Right hindlimb (tissue), 1 donor: ENCODE results near the gene GNLY.
"Not testable (repeated sequence)": the region's sequence is repeated elsewhere in the genome, so short reads cannot be mapped to it uniquely, and the experiment has no call there.

Source experiments
- DNase-seq: peaks from one replicate; pipeline ENCODE4 v3.0.0-alpha.2; 2018

GNLY gene

DNA sequence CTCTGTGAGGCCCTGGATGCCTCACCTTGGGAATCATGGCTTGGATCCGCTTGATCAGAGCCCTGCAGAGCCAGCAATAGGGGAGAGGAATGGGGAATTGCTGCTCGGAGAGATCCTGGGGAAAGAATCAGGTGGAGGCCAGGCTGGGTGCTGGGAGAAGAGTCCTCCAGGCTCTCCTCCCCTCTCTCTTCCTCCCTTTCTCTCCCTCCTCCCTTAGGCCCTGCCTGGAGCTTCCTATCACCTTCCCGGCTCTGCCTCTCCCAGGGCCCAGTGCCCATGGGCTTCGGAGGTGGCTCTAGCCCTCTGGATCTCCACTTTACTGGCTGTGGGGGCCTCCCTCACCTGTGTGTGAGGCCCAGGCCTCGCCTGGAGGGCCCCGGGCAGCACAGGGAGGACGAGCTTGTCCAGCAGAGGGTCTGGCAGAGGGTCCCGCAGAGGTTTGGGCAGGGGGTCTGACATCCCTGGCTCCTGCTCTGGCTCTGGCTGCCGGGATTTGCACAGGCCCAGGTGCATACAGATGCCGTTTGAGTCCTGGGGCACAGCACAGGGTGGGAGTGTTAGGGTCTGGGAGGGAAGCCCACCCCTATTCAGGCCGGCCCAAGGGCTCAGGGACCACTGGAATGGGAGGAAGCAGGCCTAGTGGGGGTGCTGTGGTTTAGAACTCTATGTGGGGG lies 28.8 kb upstream of the GNLY start:
- DNase-seq = no peak

DNA sequence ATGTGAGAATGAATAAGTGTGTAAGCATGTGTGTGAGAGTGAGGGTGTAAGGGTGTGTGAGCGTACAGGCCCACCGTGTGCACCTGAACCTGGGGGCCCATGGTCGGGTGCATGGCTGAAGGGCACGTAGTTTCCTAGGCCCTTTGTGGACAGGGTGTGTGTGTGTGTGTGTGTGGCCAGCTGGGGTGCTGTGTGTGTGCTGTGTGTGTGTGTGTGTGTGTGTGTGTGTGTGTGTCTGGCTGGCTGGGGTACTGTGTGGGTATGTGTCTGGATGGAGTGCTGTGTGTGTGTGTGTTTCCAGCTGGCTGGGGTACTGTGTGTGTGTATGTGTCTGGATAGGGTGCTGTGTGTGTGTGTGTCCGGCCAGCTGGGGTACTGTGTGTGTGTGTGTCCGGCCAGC lies 28.1 kb upstream of the GNLY start:
- no peak for DNase-seq

DNA sequence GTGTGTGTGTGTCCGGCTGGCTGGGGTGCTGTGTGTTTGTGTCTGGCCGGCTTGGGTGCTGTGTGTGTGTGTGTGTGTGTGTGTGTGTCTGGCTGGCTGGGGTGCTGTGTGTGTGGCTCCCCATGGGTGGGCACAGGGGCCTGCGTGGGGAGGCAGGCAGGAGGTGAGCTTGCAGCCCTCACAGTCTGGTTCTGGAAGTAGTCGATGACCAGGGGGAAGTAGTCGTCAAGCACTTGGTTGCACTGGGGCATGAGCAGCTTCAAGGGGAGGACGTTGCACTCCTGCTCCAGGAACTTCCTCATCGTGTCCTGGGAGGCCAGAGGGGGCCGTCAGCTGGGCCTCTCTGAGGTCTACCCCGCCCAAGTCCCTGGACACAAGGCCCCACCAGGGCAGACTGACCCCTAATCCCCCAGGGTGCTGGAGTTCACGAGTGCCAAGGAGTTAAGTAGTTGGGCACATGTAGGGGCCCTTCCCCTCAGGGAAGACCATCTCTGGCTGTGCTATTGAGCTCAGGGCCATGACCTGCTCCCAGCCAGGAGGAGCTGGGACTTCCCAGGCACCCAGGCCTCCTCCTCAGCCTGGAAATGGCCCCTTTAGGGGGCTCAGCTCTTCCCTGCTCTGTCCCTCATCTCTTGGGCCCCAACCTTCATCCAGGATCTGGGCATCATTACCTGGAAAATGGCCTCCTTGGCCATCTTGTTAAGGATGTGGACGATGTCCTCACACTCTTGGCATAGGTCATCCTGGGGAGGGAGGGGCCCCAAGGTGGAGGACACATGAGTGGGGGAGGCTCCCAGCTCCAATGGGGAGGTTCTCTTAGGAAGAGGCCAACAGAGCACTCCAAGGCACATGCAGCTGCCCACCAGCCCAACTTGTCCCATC lies 27.5 kb upstream of the GNLY start:
- no peak for DNase-seq

DNA sequence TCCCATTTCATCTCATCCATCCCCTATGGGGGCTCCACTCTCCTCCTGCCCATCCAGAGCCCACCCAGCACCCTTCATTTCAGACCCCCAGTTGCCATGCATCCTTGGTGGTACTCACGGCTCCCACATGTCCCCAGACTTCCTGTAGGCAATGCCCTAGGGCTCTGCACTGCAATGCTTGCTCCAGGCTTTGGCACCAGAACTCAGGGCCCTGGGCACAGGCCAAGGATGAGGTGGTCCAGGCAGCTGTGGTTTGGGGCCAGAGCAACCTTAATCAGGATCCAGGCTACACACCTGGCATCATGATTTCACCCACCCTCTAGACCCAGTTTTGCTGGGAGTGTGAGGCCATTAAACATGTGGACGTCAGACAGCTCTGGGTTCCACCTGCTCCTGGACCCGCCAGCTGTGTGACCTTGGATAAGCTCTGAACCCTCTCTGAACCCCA lies 26.6 kb upstream of the GNLY start:
- DNase-seq = no peak

DNA sequence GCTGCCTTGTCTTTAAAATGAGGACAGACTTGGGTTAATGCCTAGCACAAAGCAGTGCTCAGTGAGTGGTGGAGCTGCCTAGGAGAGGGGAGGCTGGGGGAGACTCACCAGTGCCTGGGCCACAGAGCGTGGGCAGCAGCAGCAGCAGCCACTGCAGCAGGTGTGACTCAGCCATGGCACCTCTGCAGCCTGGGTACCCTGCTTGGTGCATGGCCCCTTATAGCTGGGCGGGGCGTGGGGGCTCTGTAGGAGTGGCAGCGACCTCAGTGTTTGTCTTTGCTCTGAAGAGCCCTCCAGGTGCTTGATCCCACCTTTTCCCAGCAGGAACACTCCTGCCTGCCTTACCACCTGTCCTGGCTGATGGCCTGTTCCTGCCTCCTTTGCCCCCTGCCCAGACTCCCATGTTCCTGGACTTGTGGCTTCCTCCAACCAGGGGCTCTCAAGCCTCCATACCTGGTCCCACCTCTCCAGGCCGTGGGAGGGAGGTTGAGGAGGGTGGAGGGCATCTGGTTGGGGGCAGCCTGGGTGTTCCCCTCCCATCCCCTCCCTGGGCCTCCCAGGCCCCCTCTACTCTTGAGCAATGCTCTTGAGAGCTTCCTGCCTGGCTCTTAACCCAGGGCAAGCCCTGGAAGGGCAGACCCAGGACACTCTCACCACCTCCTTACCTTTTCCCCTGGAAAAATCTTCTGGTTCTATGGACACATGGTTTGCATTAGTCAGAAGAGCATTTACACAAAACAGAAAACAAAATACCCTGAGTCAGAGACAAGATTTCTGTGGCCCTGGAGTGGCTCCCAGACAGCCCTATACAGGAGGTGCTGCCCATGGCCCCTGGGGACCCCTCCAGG lies 25.9 kb upstream of the GNLY start, which contains the start of gene SFTPB:
Gene SFTPB (minus strand): TSS at position 191 of the 848 bp plus-strand sequence. CDS start 16 bp downstream, at position 175.
- DNase-seq = no peak

DNA sequence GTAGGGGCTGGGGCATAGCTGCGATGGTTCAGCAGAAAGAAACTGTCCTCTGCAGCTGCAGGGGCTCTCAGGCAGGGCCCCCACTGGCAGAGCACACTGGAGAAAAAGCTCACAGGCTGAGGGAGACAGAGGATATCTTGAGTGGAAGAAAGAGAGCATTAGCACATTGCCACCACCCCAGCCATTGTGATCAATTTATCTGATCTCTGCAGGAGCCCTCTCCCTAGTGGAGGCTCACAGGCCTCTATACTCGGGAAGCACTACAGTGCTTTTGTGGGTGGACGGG lies 25.4 kb upstream of the GNLY start:
- DNase-seq = no peak

DNA sequence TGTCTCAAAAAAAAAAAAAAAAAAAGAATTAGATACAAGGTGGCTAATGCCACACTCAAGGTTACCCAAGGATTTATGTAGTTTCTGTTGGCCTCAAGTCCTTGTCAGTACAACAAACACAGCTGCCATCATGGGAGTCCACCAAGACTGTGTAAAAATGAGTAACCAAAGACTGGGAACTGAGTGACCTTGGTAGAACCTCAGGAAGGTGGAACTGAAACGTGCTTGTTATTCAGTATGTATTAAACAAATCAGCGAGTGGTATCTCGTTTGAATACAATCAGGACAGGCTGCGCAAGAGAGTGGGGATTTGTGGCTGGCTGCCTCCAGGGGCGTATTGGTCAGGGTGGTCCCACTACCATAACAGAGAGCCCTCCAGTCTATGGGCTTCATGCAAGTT lies 24.6 kb upstream of the GNLY start:
- DNase-seq = no peak

DNA sequence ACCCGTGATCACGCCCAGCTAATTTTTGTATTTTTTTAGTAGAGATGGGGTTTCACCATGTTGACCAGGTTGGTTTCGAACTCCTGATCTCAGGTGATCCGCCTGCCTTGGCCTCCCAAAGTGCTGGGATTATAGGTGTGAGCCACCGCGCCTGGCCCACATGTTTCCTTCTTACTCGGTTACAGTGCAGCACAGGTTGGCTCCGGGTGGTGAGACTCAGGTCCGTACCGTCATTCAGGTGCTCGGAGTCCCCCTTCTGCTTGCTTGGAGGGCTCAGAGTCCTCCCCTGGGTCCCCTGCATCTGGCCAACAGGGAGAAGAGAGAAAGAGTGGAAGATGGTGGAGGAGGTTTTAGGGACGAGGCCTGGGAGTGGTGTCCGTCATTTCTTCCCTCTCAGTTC lies 23.7 kb upstream of the GNLY start:
- DNase-seq = not testable (repeated sequence)

DNA sequence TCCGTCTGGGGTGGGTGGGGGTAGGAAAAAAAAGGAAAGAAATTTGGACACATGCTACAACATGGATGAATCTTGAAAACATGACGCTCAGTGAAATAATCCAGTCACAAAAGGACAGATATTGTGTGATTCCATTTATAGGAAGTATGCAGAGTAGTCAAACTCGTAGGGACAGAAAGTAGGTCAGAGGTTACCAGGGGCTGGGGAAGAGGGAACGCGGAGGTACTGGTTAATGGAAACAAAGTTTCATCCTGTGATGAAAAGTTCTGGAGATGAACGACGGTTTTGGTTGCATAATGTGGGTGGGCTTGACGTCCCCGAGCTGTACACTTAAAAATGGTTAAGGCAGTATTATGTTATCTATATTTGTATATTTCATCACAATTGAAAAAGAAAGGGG lies 21.7 kb upstream of the GNLY start:
- no peak for DNase-seq

DNA sequence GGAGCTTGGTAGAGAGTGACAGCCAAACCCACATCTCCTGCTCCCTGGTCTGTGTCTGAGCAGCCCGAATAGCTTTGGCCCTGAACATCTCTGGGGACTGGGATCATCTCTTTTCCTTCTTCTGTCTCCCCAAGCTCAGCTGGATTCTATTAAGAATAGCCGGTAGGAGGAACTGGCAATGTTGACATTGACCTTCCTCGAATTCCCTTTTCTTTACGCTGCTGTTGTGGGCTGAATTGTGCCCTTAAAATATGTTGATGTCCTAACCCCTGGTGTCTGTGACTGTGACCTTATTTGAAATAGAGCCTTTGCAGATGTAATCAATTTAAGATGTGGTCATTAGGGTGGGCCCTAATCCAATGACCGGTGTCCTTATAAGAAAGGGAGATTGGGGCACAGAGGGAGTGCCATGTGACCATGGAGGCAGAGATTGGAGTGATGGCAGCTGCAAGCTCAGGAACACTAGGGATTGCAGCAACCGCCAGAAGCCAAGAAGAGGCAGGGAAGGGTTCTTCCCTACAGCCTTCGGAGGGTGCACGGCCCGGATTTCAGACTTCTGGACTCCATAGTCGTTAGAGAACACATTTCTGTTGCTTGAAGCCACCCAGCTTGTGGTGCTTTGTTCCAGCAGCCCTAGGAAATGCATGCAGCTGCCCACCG lies 20.3 kb upstream of the GNLY start:
- no peak for DNase-seq

DNA sequence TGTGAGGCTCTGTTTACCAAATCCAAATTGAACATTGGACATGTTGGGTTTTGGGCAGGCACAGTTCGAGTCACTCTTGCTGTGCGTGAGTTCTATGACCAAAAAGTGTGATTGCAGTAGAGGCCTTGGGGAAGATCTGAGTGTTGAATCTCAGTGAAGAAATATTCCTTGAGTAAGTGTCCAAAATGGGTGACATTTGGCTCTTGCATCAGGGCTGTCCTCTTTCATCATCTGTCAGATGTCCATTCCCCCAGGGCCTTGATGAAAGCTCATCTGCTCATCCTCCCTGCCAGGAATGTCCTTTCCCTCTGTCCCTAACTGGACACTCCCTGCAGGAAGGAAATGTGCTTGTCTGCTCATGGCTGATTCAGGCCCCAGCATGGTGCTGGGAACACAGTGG lies 19.7 kb upstream of the GNLY start:
- no peak for DNase-seq

DNA sequence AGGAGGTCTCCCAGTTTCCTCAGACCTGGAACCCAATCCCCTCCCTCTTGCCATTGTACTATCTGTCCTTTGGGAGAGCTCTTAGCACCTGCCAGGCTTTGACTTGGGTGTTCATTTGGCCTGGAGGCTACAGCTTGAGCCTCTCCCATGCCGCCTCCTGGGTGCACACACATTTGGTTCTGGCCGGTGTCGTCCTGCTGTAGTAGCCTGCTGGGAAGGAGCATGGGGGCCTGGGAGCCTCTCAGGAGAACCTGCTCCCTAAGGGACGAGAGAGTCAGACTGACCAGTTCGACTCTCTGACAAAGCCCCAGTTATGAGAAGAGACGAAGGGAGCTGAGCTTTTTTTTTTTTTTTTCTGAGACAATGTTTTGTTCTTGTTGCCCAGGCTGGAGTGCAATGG lies 18.7 kb upstream of the GNLY start:
- no peak for DNase-seq

DNA sequence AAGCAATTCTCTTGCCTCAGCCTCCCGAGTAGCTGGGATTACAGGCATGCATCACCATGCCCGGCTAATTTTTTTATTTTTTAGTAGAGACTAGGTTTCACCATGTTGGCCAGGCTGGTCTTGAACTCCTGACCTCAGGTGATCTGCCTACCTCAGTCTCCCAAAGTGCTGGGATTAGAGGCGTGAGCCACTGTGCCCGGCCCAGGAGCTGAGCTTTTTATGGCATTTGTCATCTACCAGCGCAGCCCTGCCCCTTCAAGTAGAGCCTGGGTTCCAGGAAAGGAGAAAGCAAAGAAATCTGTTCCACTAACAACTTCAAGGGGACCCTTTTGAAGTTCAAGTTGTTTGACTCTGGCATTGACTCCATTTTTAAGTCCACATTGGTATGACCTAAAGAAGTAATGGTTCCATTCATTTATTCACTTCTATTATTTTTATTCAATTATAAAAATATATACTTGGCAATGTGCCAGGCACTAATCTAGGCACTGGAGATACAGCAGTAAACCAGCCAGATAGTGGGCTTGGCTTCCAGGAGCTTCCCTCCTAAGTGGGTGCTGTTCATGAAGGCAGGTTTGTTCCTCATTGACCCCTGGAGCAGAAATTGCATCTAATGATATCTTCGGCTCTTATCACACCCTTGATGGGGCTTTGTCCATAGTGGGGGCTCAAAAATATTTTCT lies 18.2 kb upstream of the GNLY start:
- no peak for DNase-seq

DNA sequence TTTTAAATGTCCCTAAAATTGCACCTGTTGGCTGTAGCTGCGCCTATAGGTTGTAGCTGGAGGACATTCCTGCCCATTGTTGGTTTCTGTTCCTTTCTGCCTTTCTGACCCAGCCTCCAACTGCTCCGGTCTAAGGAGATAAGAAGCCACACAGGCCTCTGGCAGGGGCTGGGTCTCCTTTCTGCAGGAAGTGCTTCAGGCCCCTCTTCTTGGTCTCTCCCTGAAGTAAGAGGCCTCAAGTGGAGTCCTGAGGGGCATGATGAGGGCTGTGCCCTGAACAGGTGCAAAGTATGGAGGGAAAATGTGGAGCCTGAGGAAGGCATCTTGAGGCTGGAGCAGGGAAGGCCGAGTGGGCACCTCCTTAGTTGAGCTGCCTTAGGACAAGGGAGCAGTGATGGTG lies 15.8 kb upstream of the GNLY start:
- DNase-seq = no peak

DNA sequence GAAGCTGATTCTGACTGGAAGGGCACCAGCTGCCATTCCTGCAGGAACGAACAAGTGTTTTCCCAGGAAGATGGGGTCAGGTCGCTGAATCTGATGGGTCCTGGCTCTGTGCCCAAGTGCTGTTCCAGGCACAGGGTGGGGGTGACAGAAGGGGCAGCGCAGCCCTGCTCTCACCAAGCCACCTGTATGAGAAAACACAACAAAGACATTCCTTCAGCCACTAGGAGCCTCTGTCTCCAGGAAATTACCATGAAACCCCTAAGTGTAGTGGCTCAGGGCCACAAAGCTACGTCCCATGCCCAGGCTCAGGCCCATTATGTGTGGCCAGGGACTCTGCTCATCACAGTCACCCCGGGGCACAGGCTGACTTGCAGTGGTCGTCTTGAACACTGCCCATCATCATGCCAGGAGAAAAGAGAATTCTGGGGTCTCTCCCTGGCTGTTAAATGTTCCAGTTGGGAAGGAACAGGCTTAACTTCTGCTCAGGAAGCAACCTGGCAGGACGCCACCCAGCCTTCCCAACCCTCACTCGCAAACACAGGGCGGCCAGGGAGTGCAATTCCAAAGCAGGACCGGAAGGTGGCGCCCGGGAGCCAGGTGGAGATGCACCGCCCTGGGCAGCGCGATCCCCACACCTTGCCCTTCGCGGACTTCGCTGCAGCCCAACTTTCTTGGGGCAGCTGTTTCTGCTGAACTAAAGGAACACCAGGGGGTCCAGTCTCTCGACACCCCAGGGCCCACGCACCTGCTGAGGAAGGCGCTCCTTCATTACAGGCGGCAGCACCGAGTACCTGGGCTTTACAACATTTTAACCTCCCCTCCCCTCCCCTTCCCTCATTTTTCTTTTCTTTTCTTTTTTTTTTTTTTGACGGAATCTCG lies 15.1 kb upstream of the GNLY start:
- DNase-seq = peak; percentile 80

DNA sequence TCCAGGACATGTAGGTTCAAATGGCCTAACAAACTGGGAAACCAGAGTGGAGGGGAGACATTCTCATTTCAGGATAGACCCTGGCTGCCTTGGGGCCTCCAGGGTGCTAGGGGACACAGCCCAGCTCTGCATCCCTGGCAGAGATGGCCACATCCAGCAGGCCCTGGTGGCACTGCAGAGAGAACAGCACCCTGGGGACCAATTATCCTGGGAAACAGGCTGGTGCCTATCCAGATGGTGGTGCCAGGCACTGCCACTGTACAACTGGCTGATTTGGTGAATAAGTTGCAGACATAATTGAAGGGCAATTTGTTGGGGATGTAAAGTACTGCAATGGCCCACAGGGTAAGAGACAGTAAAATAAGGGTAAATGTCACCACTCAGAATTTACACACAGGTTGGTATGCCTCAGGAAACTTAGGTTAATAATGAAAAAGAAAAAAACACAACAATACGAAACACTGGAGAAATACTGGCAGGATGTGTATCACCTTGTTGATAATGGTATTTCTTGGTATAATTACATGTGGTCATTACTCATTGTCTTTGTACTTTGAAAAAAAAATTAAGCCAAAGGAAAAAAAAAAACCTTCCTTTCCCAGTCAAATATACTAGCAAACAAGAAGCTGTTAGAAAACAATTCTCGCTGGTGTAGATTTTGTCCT lies 13.3 kb upstream of the GNLY start:
- DNase-seq = no peak

DNA sequence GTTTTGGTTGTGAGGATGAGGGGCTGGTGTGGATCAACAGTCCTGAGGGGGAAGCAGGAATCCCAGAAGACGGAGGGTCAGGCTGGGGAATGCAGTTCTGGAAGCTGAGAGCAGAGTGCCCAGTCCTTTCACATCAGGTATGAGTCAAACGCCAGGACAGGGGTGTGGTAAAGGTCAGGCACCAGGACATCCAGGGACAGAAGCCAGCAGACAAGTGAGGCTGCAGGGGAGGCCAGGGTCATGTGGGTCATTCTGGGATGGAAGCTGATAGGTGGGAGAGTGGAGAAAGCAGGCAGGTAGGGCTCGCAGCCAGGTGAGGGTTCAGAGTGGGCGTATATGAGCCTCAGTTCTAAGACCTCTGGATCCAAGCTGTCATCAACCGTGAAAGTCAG lies 12.8 kb upstream of the GNLY start:
- no peak for DNase-seq

DNA sequence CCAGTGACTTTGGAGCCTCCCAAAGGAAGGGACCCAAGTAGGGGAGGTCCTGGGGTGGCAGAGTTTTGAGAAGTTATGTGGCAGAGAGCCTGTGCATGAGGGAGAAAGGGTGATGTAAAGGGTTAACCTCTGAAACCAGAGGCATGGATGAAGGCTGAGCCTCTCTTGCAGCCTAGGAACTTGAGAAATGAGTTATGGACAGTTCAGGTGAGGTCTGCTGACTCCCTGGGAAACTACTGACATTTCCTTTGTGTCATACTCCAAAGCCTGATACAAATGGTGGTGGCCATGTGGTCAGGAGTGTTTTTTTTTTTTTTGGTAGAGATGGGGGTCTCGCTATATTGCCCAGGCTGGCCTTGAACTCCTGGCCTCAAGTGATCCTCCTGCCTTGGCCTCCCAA lies 12.4 kb upstream of the GNLY start:
- DNase-seq = no peak

DNA sequence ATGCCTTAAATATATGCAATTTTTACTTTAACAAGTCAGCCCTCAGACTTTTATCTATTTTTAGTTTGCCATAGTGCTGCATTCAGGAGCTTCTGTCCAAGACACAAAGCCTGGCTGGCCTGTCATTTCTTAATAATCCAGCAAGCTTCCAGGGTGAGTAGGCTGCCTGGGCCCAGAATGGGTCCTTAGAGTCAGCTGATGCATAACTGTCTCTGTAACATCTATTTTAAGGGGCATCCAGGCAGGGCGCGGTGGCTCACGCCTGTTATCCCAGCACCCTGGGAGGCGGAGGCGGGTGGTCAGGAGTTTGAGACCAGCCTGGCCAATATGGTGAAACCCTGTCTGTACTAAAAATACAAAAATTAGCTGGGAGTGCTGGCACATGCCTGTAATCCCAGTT lies 11.8 kb upstream of the GNLY start:
- DNase-seq = no peak

DNA sequence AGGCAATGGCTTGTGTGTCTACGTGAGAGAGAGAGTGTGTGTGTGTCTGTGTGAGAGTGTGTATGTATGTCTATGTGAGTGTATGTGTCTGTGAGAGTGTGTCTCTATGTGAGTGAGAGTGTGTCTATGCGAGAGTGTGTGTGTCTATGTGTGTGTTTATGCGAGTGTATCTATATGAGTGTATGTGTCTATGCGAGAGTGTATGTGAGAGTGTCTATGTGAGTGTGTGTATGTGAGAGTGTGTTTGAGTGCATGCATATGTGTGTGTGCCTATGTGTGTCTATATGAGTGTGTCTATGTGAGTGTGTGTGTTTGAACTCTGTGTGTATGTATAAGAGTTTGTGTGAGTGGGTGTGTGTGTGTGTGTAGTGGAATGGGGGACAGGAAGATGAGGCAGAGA lies 9.8 kb upstream of the GNLY start:
- no peak for DNase-seq

DNA sequence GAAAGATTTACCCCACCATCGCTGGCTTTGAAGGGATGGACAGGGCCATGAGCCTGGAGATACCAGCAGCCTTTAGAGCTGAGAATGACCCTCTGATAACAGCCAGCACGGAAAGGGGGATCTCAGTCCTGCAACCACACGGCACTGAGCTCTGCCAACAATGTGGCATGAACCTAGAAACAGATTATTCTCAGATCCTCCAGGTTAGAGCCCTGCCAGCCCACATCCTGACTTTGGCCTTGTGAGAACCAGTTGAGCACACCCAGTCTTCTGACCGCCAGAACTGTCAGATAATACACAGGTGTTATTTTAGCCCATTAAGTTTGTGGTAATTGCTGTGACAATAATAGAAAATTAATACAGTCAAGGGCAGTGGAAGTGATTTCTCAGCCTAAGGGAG lies 9.4 kb upstream of the GNLY start:
- DNase-seq = no peak
